Adrenal gland (tissue), 5 donors: Measurements from ENCODE around the gene UBE2E2.

Source experiments
- CTCF ChIP-seq, 6 experiments: fragments of 450-650 bp in 4 of 6; fragments of 200-600 bp in 2 of 6; sonication (generic) in 1 of 6; IDR thresholded peaks; 1 replicate in 5 of 6; 2 replicates in 1 of 6; pipeline versions ENCODE4 v1.5.1 to v1.8.0; 2016 to 2021; ENCODE audit warnings: antibody characterized with exemption in 6 of 6, mild to moderate bottlenecking in 2 of 6, moderate library complexity in 1 of 6
- POLR2A ChIP-seq, 2 donors: fragments of 450-650 bp; IDR thresholded peaks; one replicate each; pipeline ENCODE4 v1.6.1; 2017; ENCODE audit warnings: antibody characterized with exemption in 2 of 2, mild to moderate bottlenecking in 2 of 2, moderate library complexity in 1 of 2
- donor health status: DM: no; HTN: no; CAD: no.

GRCh38 chr3:23252122-23252521 is 49.0 kb downstream of the UBE2E2 start:
- no peak for TF ChIP-seq CTCF (IDR thresholded peaks at IDR 0.05)
- TF ChIP-seq POLR2A (IDR thresholded peaks at IDR 0.05) = no peak
